HepG2 (cell line): Measurements from ENCODE around the gene PLIN4. TPM values are rescaled to one million over a fixed set of nuclear protein-coding genes. Genes with fewer than 3 reads are reported as not detected.

ENCODE experiments used
- AFF4 ChIP-seq: sonication (generic); formaldehyde crosslinking; IDR thresholded peaks from 2 replicates; pipeline ENCODE4 v1.4.0; 2020; ENCODE audit warnings: missing genetic modification reagents
- ARNT2 ChIP-seq: sonication (generic); formaldehyde crosslinking; IDR thresholded peaks from 2 replicates; pipeline ENCODE4 v1.8.0; 2022; ENCODE audit warnings: mild to moderate bottlenecking, low read depth, missing genetic modification reagents, moderate library complexity
- ELK4 ChIP-seq: sonication (generic); formaldehyde crosslinking; IDR thresholded peaks from 2 replicates; pipeline ENCODE4 v1.9.0; 2021; ENCODE audit warnings: missing genetic modification reagents, borderline replicate concordance
- HNF4A ChIP-seq: sonication (generic); formaldehyde crosslinking; IDR thresholded peaks from 2 replicates; pipeline ENCODE4 v1.4.0; 2020; ENCODE audit warnings: missing genetic modification reagents
- MTF1 ChIP-seq: sonication (generic); formaldehyde crosslinking; IDR thresholded peaks from 2 replicates; pipeline ENCODE4 v1.5.0; 2020; ENCODE audit warnings: missing genetic modification reagents
- PATZ1 ChIP-seq: sonication (generic); formaldehyde crosslinking; IDR thresholded peaks from 2 replicates; pipeline ENCODE4 v1.4.0; 2020; ENCODE audit warnings: missing genetic modification reagents
- REPIN1 ChIP-seq: sonication (generic); formaldehyde crosslinking; IDR thresholded peaks from 2 replicates; pipeline ENCODE4 v1.8.0; 2022; ENCODE audit warnings: missing genetic modification reagents, low read depth, mild to moderate bottlenecking, borderline replicate concordance
- SKI ChIP-seq: fragments of 450-650 bp; IDR thresholded peaks from one replicate; pipeline ENCODE4 v1.6.1; 2018; ENCODE audit warnings: mild to moderate bottlenecking; ENCODE audit not compliant: partially characterized antibody
- TARDBP ChIP-seq: sonication (generic); formaldehyde crosslinking; IDR thresholded peaks from 2 replicates; pipeline ENCODE4 v1.8.0; 2022; ENCODE audit warnings: mild to moderate bottlenecking, missing genetic modification reagents
- YEATS4 ChIP-seq: sonication (generic); formaldehyde crosslinking; IDR thresholded peaks from 2 replicates; pipeline ENCODE4 v1.4.0; 2020; ENCODE audit warnings: missing genetic modification reagents, borderline replicate concordance
- ZFP1 ChIP-seq: IDR thresholded peaks from 2 replicates; pipeline ENCODE4 v1.6.1; 2016
- ZFY ChIP-seq: sonication (generic); formaldehyde crosslinking; IDR thresholded peaks from 2 replicates; pipeline ENCODE4 v1.4.0; 2020; ENCODE audit warnings: missing genetic modification reagents
- ZKSCAN1 ChIP-seq: fragments of 150-350 bp; IDR thresholded peaks from 2 replicates; pipeline ENCODE4 v1.6.1; 2014; ENCODE audit warnings: low read length
- ZNF577 ChIP-seq: sonication (generic); formaldehyde crosslinking; IDR thresholded peaks from 2 replicates; pipeline ENCODE4 v1.4.0; 2020; ENCODE audit warnings: mild to moderate bottlenecking, low read depth, missing genetic modification reagents, borderline replicate concordance
- ZNF646 ChIP-seq: sonication (generic); formaldehyde crosslinking; IDR thresholded peaks from 2 replicates; pipeline ENCODE4 v1.9.0; 2021; ENCODE audit warnings: mild to moderate bottlenecking, missing genetic modification reagents
- ZNF773 ChIP-seq: sonication (generic); formaldehyde crosslinking; IDR thresholded peaks from 2 replicates; pipeline ENCODE4 v1.4.0; 2020; ENCODE audit warnings: missing genetic modification reagents, borderline replicate concordance
- polyA plus RNA-seq, 8 experiments: library from polyadenylated mRNA; depleted of rRNA in 3 of 8; stranded (reverse) in 7 of 8; unstranded in 1 of 8; fragments of >200 nt; fragmentation: Illumina TruSeq in 4 of 8; extraction: Trizol in 4 of 8; gene quantifications; 2 replicates each; pipeline versions ENCODE4 v1.2.1 to v1.2.3, GENCODE V29; 2011 to 2016; ENCODE audit warnings: low read depth in 4 of 8, missing spikeins in 1 of 8, mixed read lengths in 1 of 8; ENCODE audit not compliant: insufficient read depth in 1 of 8
- total RNA-seq, 5 experiments: library from RNA; depleted of rRNA; stranded (reverse); fragments of >200 nt; fragmentation: Illumina TruSeq; extraction: Trizol; gene quantifications; 2 replicates each; pipeline ENCODE4 v1.2.3, GENCODE V29; 2016; ENCODE audit warnings: low read depth in 1 of 5

Gene PLIN4
- total and polyA plus RNA-seq, 2 of the 13 experiments (the other 11 are each of a cell fraction or from before 2014, with no cell fraction given): 1.1 to 1.3 TPM

- TF ChIP-seq SKI: no peak
- peak; percentile 19; the same call in 1 of the 2 replicates for TF ChIP-seq TARDBP
- peak; percentile 78 for TF ChIP-seq YEATS4 (CRISPR knock-in tag)
- peak; percentile 85 for TF ChIP-seq ARNT2
- no peak for TF ChIP-seq AFF4
- TF ChIP-seq HNF4A (CRISPR knock-in tag): 0 out of 2 replicates have a peak, but pooled peaks have one; percentile 29
- TF ChIP-seq REPIN1 (CRISPR knock-in tag): peak; percentile 66; the same call in 1 of the 2 replicates
- TF ChIP-seq ZFY (CRISPR knock-in tag): peak; percentile 57
- TF ChIP-seq PATZ1 (CRISPR knock-in tag): peak; percentile 53; the same call in 1 of the 2 replicates
- TF ChIP-seq ZFP1 (CRISPR knock-in tag): peak; percentile 23; the same call in 1 of the 2 replicates
- TF ChIP-seq MTF1 (CRISPR knock-in tag): no peak
- no peak for TF ChIP-seq ZKSCAN1
- TF ChIP-seq ZNF646 (CRISPR knock-in tag): no peak
- TF ChIP-seq ZNF773: 0 out of 2 replicates have a peak, but pooled peaks have one; percentile 59
- TF ChIP-seq ZNF577 (CRISPR knock-in tag): no peak
- TF ChIP-seq ELK4 (CRISPR knock-in tag): no peak
These were observed 13.4 kb upstream of the PLIN4 start (continued) for GRCh38 chr19:4531562-4532165.
